CD4-positive, alpha-beta memory T cell (primary cell): ENCODE results near the gene ULK4. TPM values are rescaled to one million over a fixed set of nuclear protein-coding genes. Genes with fewer than 3 reads are reported as not detected.

ENCODE experiments used
- CTCF ChIA-PET: fragments of 350-600 bp; sonication (Branson Sonifier 250); formaldehyde crosslinking; loops from one replicate; lab custom pipeline; 2021; ENCODE audit warnings: inconsistent platforms; ENCODE audit not compliant: partially characterized antibody; lab: Charles Lee
- POLR2A ChIA-PET: fragments of 350-600 bp; sonication (Branson Sonifier 250); formaldehyde crosslinking; loops from one replicate; lab custom pipeline; 2021; ENCODE audit not compliant: partially characterized antibody; lab: Charles Lee
- DNase-seq, 5 donors: peaks; one replicate each; pipeline versions ENCODE4 v3.0.0 to v3.0.0-alpha.2; 2020 to 2022; ENCODE audit warnings: mixed read lengths in 1 of 5
- H3K27ac ChIP-seq: one replicate; pipeline ENCODE4 v1.7.0; 2013; ENCODE audit warnings: low read depth, low read length
- H3K27me3 ChIP-seq: 2 replicates; pipeline ENCODE4 v1.7.0; 2013; ENCODE audit warnings: mild to moderate bottlenecking, low read length, moderate library complexity; ENCODE audit not compliant: insufficient read depth
- H3K36me3 ChIP-seq: 2 replicates; pipeline ENCODE4 v1.7.0; 2013; ENCODE audit warnings: mild to moderate bottlenecking, low read length, moderate library complexity; ENCODE audit not compliant: insufficient read depth
- H3K4me1 ChIP-seq: 2 replicates; pipeline ENCODE4 v1.7.0; 2013; ENCODE audit warnings: mild to moderate bottlenecking, low read length, moderate library complexity; ENCODE audit not compliant: insufficient read depth
- H3K4me3 ChIP-seq, 2 donors: one replicate each; pipeline ENCODE4 v1.7.0; 2013; ENCODE audit warnings: low read length in 2 of 2, mild to moderate bottlenecking in 1 of 2
- H3K9me3 ChIP-seq, 2 donors: one replicate each; pipeline ENCODE4 v1.7.0; 2013; ENCODE audit warnings: low read length in 2 of 2, control low read depth in 1 of 2; ENCODE audit not compliant: control insufficient read depth in 1 of 2
- H3K27ac Mint-ChIP-seq, 7 donors: one replicate each; pipeline ENCODE4 v1.8.0; 2020 to 2021; ENCODE audit warnings: mixed read lengths in 7 of 7, mild to moderate bottlenecking in 6 of 7, inconsistent platforms in 3 of 7, moderate library complexity in 3 of 7
- H3K27me3 Mint-ChIP-seq, 2 donors: one replicate each; pipeline ENCODE4 v1.8.0; 2020 to 2021; ENCODE audit warnings: mixed read lengths in 2 of 2
- H3K36me3 Mint-ChIP-seq, 2 donors: one replicate each; pipeline ENCODE4 v1.8.0; 2020 to 2021; ENCODE audit warnings: mixed read lengths in 2 of 2, inconsistent platforms in 1 of 2, mild to moderate bottlenecking in 1 of 2
- H3K4me1 Mint-ChIP-seq, 4 donors: one replicate each; pipeline ENCODE4 v1.8.0; 2020 to 2021; ENCODE audit warnings: mixed read lengths in 4 of 4, mild to moderate bottlenecking in 1 of 4
- H3K4me3 Mint-ChIP-seq, 8 donors: one replicate each; pipeline ENCODE4 v1.8.0; 2020 to 2021; ENCODE audit warnings: mixed read lengths in 8 of 8, mild to moderate bottlenecking in 7 of 8, moderate library complexity in 6 of 8, inconsistent platforms in 3 of 8
- H3K9me3 Mint-ChIP-seq, 8 donors: one replicate each; pipeline ENCODE4 v1.8.0; 2020 to 2021; ENCODE audit warnings: mixed read lengths in 8 of 8, mild to moderate bottlenecking in 5 of 8, inconsistent platforms in 3 of 8, moderate library complexity in 1 of 8
- intact Hi-C: fragments of 100-400 bp; cut with micrococcal nuclease; formaldehyde crosslinking; loops from one replicate; pipeline ENCODE4 v1.15.1; 2023
- polyA plus RNA-seq, 2 donors: library from polyadenylated mRNA; unstranded; fragments of 300-500 nt; fragmentation: Illumina TruSeq; gene quantifications; one replicate each; pipeline ENCODE4 v1.2.3, GENCODE V29; 2021
- total RNA-seq, 2 experiments: library from RNA; stranded (reverse); gene quantifications; one replicate each; pipeline ENCODE4 v1.2.3, GENCODE V29; 2021

Gene ULK4
- total and polyA plus RNA-seq, 4 experiments from 2014 or later: 6.3 to 29.1 (median 19.2) TPM

DNA sequence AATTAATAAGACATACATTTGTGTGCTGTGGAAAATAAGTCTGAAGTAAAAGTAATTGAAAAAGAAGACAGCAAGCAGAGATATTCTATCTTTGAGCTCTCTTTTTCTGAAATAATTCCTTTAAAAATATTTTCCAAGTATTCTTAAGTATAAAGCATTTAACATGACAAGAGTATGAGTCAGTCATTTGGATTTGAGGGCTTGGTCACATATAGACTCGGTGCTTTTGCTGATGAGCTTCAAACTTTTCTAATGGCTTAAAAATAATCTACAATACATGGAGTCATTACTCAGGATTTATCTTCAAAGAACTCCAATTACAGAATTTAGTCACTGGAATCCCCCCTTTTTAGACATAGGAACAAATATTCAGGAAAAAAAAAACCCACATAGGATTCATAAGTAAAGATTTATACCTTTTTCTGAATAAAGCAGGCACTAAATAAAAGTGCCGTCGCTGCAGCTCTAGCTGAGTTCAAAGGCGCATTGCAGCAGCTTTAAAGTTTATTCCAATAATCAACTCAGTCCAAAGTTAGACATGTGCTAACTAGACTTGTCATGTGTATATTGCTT lies 615.1 kb downstream of the ULK4 start:
- Histone ChIP-seq H3K27ac (no peak overlapping the region), H3K27me3 (no peaks in the 10 kb centered on the region), H3K4me1 (no peaks in the 10 kb centered on the region), H3K36me3 (no peaks in the 10 kb centered on the region), H3K9me3 (no peaks in the 10 kb centered on the region), H3K4me3 (no peak overlapping the region)
- Mint-ChIP-seq H3K27me3 (no peaks in the 10 kb centered on the region), H3K4me1 (peaks cover 0 to 3% (median 0%) of the 10 kb centered on the region in 4 donors), H3K4me3 (no peak overlapping the region), H3K36me3 (peaks cover 4 to 5% of the 10 kb centered on the region in 2 donors), H3K9me3 (peaks cover 0 to 25% (median 9%) of the 10 kb centered on the region in 8 donors), H3K27ac (no peak overlapping the region)
- POLR2A ChIA-PET: no interaction called here
- intact Hi-C loops: no loop called here
- DNase-seq: no peak
- CTCF ChIA-PET: no interaction called here

- POLR2A ChIA-PET: no interaction called here
- no peak for DNase-seq
- H3K27ac Mint-ChIP-seq: no peak overlapping the region
Observed at GRCh38 chr3:41345788-41346187, 616.1 kb downstream of the ULK4 start.

GRCh38 chr3:41339758-41340157 lies 622.1 kb downstream of the ULK4 start:
- H3K4me3 ChIP-seq: no peak overlapping the region
- no peaks in the 10 kb centered on the region for H3K36me3 ChIP-seq
- CTCF ChIA-PET: no interaction called here
- Mint-ChIP-seq H3K4me1 (peaks cover 0 to 3% (median 0%) of the 10 kb centered on the region in 4 donors), H3K27ac (no peak overlapping the region), H3K36me3 (peaks cover 0 to 1% of the 10 kb centered on the region in 2 donors), H3K4me3 (no peak overlapping the region), H3K9me3 (peaks cover 0 to 10% (median 3%) of the 10 kb centered on the region in 8 donors), H3K27me3 (no peaks in the 10 kb centered on the region)
- no peaks in the 10 kb centered on the region for H3K27me3 ChIP-seq
- no peaks in the 10 kb centered on the region for H3K4me1 ChIP-seq
- intact Hi-C loops: no loop called here
- no peak overlapping the region for H3K27ac ChIP-seq
- POLR2A ChIA-PET: no interaction called here
- no peaks in the 10 kb centered on the region for H3K9me3 ChIP-seq
- DNase-seq: no peak

More at GRCh38 chr3:41345788-41346187, 616.1 kb downstream of the ULK4 start:
- Histone ChIP-seq H3K36me3 (no peaks in the 10 kb centered on the region), H3K4me3 (no peak overlapping the region), H3K9me3 (no peaks in the 10 kb centered on the region), H3K27ac (no peak overlapping the region), H3K27me3 (no peaks in the 10 kb centered on the region), H3K4me1 (no peaks in the 10 kb centered on the region)
- Mint-ChIP-seq H3K27me3 (no peaks in the 10 kb centered on the region), H3K9me3 (peaks cover 0 to 25% (median 9%) of the 10 kb centered on the region in 8 donors), H3K36me3 (peaks cover 4 to 5% of the 10 kb centered on the region in 2 donors), H3K4me3 (no peak overlapping the region), H3K4me1 (peaks cover 0 to 3% (median 0%) of the 10 kb centered on the region in 4 donors)
- intact Hi-C loops: no loop called here
- CTCF ChIA-PET: no interaction called here

DNA sequence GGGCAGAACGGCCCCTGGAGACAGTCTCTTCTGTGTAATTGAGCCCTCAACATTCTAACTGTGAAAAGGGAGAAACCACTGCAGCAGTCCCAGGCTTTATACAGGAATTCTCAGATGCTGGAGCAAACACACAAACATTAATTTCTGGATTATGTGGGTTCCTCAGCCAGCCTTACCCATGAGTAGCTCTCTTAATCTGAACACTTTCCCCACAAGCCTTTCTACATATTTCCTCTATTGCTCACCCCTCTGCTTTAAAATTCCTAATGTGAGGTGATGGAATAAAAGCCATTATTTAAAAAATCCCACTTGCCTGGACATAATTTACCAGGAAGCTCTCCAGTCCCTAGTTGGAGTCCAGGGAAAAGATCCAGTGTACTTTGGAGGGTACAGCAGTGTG lies 623.6 kb downstream of the ULK4 start:
- Histone ChIP-seq H3K4me1 (no peaks in the 10 kb centered on the region), H3K27me3 (no peaks in the 10 kb centered on the region), H3K4me3 (no peak overlapping the region), H3K27ac (no peak overlapping the region), H3K9me3 (no peaks in the 10 kb centered on the region), H3K36me3 (no peaks in the 10 kb centered on the region)
- no peak for DNase-seq
- Mint-ChIP-seq H3K9me3 (peaks cover 0 to 2% (median 0%) of the 10 kb centered on the region in 8 donors), H3K4me1 (peaks cover 0 to 3% (median 0%) of the 10 kb centered on the region in 4 donors), H3K27me3 (no peaks in the 10 kb centered on the region), H3K27ac (no peak overlapping the region), H3K36me3 (peaks cover 1 to 4% of the 10 kb centered on the region in 2 donors), H3K4me3 (no peak overlapping the region)
- CTCF ChIA-PET: no interaction called here
- intact Hi-C loops: no loop called here
- POLR2A ChIA-PET: no interaction called here

- Histone ChIP-seq H3K9me3 (no peaks in the 10 kb centered on the region), H3K4me1 (no peaks in the 10 kb centered on the region), H3K4me3 (no peak overlapping the region), H3K27ac (no peak overlapping the region), H3K36me3 (no peaks in the 10 kb centered on the region), H3K27me3 (no peaks in the 10 kb centered on the region)
- Mint-ChIP-seq H3K4me1 (no peaks in the 10 kb centered on the region), H3K36me3 (peaks cover 0 to 4% of the 10 kb centered on the region in 2 donors), H3K27me3 (no peaks in the 10 kb centered on the region), H3K4me3 (no peak overlapping the region), H3K9me3 (no peaks in the 10 kb centered on the region), H3K27ac (no peak overlapping the region)
- CTCF ChIA-PET: no interaction called here
- POLR2A ChIA-PET: no interaction called here
- no peak for DNase-seq
- intact Hi-C loops: no loop called here
Observed at GRCh38 chr3:41334426-41334825, 627.5 kb downstream of the ULK4 start.

DNA sequence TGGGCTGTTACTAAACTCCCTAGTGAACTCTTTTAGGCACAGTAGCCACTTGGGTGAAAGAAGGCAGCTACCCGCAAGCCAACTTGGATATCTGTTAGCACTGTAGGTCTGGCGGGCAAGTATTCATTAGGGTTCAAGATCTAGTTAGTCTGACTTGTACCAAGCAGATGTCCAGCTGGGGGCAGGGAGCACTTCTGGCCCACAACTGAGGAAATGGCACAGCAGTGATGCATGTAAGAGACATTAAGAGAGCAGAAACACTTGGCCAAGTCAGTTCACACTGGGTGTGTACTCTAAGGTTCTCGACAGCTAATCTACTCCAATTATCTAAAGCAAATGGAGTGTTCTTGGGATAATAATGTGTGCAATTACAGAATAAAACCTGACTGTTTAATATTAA lies 630.9 kb downstream of the ULK4 start:
- no peaks in the 10 kb centered on the region for H3K27me3 Mint-ChIP-seq
- Histone ChIP-seq H3K4me3 (no peak overlapping the region), H3K9me3 (no peaks in the 10 kb centered on the region), H3K27me3 (no peaks in the 10 kb centered on the region), H3K4me1 (no peaks in the 10 kb centered on the region), H3K36me3 (no peaks in the 10 kb centered on the region), H3K27ac (no peak overlapping the region)
- DNase-seq: no peak
- no peak overlapping the region for H3K27ac Mint-ChIP-seq
- peaks cover 0 to 4% of the 10 kb centered on the region in 2 donors for H3K36me3 Mint-ChIP-seq
- no peak overlapping the region for H3K4me3 Mint-ChIP-seq
- ChIA-PET POLR2A (no interaction called here), CTCF (no interaction called here)
- no peaks in the 10 kb centered on the region for H3K4me1 Mint-ChIP-seq
- intact Hi-C loops: no loop called here
- H3K9me3 Mint-ChIP-seq: no peaks in the 10 kb centered on the region

GRCh38 chr3:41330465-41330864 lies 631.4 kb downstream of the ULK4 start:
- H3K4me1 Mint-ChIP-seq: no peaks in the 10 kb centered on the region
- Histone ChIP-seq H3K4me3 (no peak overlapping the region), H3K27me3 (no peaks in the 10 kb centered on the region), H3K9me3 (no peaks in the 10 kb centered on the region), H3K36me3 (no peaks in the 10 kb centered on the region), H3K27ac (no peak overlapping the region), H3K4me1 (no peaks in the 10 kb centered on the region)
- no peak overlapping the region for H3K27ac Mint-ChIP-seq
- H3K27me3 Mint-ChIP-seq: no peaks in the 10 kb centered on the region
- POLR2A ChIA-PET: no interaction called here
- CTCF ChIA-PET: no interaction called here
- H3K9me3 Mint-ChIP-seq: no peaks in the 10 kb centered on the region
- H3K4me3 Mint-ChIP-seq: no peak overlapping the region
- DNase-seq: no peak
- intact Hi-C loops: no loop called here
- peaks cover 0 to 4% of the 10 kb centered on the region in 2 donors for H3K36me3 Mint-ChIP-seq
